Measurements from ENCODE around the gene NRCAM.

DNA sequence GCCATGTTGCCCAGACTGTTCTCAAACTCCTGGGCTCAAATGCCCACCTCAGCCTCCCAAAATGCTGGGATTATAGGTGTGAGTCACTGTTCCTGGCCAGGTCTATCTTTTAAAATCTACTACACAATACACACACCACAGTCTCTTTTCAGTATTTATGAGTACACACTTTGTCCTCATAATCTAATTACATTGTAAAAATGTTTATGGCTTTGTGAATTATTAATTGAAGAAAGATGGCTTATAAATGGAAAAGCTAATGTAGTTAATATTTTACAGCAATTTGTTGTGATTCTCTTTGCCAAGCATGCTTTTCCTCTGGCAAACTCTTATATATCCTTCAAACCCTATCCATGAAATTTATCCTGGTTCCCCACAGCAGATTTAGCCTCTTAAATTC lies 348.1 kb downstream of the NRCAM start:
- TF ChIP-seq GATA2 (IDR thresholded peaks at IDR 0.05; ENCODE audit: low read depth, low read length) (no peak), GATA3 (IDR thresholded peaks at IDR 0.05; ENCODE audit: low read depth, low read length) (no peak)
